Measurements from ENCODE around the gene PPP2R3C. TPM values are rescaled to one million over a fixed set of nuclear protein-coding genes. Genes with fewer than 3 reads are reported as not detected.

Gene PPP2R3C
- total and polyA plus RNA-seq, 2 of the 13 experiments (the other 11 are each of a cell fraction or from before 2014, with no cell fraction given), result 63.4 to 102 TPM

- TF ChIP-seq DMTF1 (CRISPR knock-in tag; IDR thresholded peaks at IDR 0.05), result peak; percentile 74; the same call in 1 of the 2 replicates
- no peak for TF ChIP-seq E2F5 (CRISPR knock-in tag; conservative IDR thresholded peaks at IDR 0.05)
- no peak for TF ChIP-seq FOXA3 (CRISPR knock-in tag; IDR thresholded peaks at IDR 0.05)
- no peak for TF ChIP-seq BRCA1 (CRISPR knock-in tag; IDR thresholded peaks at IDR 0.05)
- no peak for TF ChIP-seq HIC2 (CRISPR knock-in tag; IDR thresholded peaks at IDR 0.05; ENCODE audit: low read depth)
- TF ChIP-seq FOXJ3 (CRISPR knock-in tag; IDR thresholded peaks at IDR 0.05; ENCODE audit: borderline replicate concordance), result peak; percentile 14; the same call in 1 of the 2 replicates
- TF ChIP-seq ZNF557 (CRISPR knock-in tag; IDR thresholded peaks at IDR 0.05), result 0 out of 2 replicates have a peak, but pooled peaks have one; percentile 1
- peak; percentile 69 for TF ChIP-seq CEBPG (CRISPR knock-in tag; IDR thresholded peaks at IDR 0.05)
- no peak for TF ChIP-seq CBX1 (IDR thresholded peaks at IDR 0.05; ENCODE audit: low read depth)
- no peak for TF ChIP-seq TCF7L2 (IDR thresholded peaks at IDR 0.05; ENCODE audit: low read depth, low read length)
- TF ChIP-seq, protein P1, sequence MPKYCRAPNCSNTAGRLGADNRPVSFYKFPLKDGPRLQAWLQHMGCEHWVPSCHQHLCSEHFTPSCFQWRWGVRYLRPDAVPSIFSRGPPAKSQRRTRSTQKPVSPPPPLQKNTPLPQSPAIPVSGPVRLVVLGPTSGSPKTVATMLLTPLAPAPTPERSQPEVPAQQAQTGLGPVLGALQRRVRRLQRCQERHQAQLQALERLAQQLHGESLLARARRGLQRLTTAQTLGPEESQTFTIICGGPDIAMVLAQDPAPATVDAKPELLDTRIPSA (CRISPR knock-in tag; IDR thresholded peaks at IDR 0.05; ENCODE audit: borderline replicate concordance), result no peak
- TF ChIP-seq ONECUT2 (CRISPR knock-in tag; IDR thresholded peaks at IDR 0.05), result no peak
- TF ChIP-seq, protein P2, sequence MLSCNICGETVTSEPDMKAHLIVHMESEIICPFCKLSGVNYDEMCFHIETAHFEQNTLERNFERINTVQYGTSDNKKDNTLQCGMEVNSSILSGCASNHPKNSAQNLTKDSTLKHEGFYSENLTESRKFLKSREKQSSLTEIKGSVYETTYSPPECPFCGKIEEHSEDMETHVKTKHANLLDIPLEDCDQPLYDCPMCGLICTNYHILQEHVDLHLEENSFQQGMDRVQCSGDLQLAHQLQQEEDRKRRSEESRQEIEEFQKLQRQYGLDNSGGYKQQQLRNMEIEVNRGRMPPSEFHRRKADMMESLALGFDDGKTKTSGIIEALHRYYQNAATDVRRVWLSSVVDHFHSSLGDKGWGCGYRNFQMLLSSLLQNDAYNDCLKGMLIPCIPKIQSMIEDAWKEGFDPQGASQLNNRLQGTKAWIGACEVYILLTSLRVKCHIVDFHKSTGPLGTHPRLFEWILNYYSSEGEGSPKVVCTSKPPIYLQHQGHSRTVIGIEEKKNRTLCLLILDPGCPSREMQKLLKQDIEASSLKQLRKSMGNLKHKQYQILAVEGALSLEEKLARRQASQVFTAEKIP (CRISPR knock-in tag; IDR thresholded peaks at IDR 0.05; ENCODE audit: borderline replicate concordance), result no peak
- TF ChIP-seq FOXO1 (CRISPR knock-in tag; IDR thresholded peaks at IDR 0.05), result no peak
- no peak for TF ChIP-seq ZKSCAN5 (CRISPR knock-in tag; IDR thresholded peaks at IDR 0.05)
- TF ChIP-seq ZNF570 (CRISPR knock-in tag; IDR thresholded peaks at IDR 0.05; ENCODE audit: borderline replicate concordance), result 0 out of 2 replicates have a peak, but pooled peaks have one; percentile 52
- no peak for TF ChIP-seq ZNF446 (CRISPR knock-in tag; IDR thresholded peaks at IDR 0.05)
- TF ChIP-seq RARG (CRISPR knock-in tag; IDR thresholded peaks at IDR 0.05; ENCODE audit: low read depth), result no peak; the same call in 1 of the 2 replicates
- no peak for TF ChIP-seq SOX5 (CRISPR knock-in tag; IDR thresholded peaks at IDR 0.05; ENCODE audit: borderline replicate concordance)
- no peak for TF ChIP-seq ZNF629 (CRISPR knock-in tag; conservative IDR thresholded peaks at IDR 0.05)
Observed at GRCh38 chr14:35044939-35045797, 76.6 kb downstream of the PPP2R3C start (continued).
